KMS-11 (cell line): ENCODE measurements around the gene IRX5.

ENCODE experiments used
- H2AFZ ChIP-seq: fragments of 200-600 bp; sonication (generic); 2 replicates; pipeline ENCODE4 v1.6.1; 2016; ENCODE audit warnings: antibody characterized with exemption, mixed run types, low read depth
- H3K27ac ChIP-seq: fragments of 200-600 bp; sonication (generic); 2 replicates; pipeline ENCODE4 v1.6.1; 2016; ENCODE audit warnings: mild to moderate bottlenecking, mixed run types
- H3K27me3 ChIP-seq: fragments of 200-600 bp; sonication (generic); 2 replicates; pipeline ENCODE4 v1.6.1; 2017; ENCODE audit warnings: mild to moderate bottlenecking, low read depth, mixed run types, moderate library complexity; ENCODE audit not compliant: insufficient read depth
- H3K36me3 ChIP-seq: fragments of 200-600 bp; sonication (generic); 2 replicates; pipeline ENCODE4 v1.6.1; 2017; ENCODE audit warnings: mild to moderate bottlenecking, mixed run types; ENCODE audit not compliant: insufficient read depth
- H3K4me1 ChIP-seq: fragments of 200-600 bp; sonication (generic); 2 replicates; pipeline ENCODE4 v1.6.1; 2016; ENCODE audit warnings: mild to moderate bottlenecking, low read depth, mixed run types; ENCODE audit not compliant: poor library complexity, severe bottlenecking
- H3K4me2 ChIP-seq: fragments of 200-600 bp; sonication (generic); 2 replicates; pipeline ENCODE4 v1.7.0; 2016; ENCODE audit warnings: mild to moderate bottlenecking, mixed run types
- H3K4me3 ChIP-seq: fragments of 200-600 bp; sonication (generic); IDR thresholded peaks from 2 replicates; pipeline ENCODE4 v1.6.1; 2017; ENCODE audit warnings: low read depth, low read length, mixed read lengths; ENCODE audit not compliant: insufficient read depth
- H3K79me2 ChIP-seq: fragments of 200-600 bp; sonication (generic); 2 replicates; pipeline ENCODE4 v1.6.1; 2016; ENCODE audit warnings: low read depth, mixed run types; ENCODE audit not compliant: insufficient read depth
- H3K9ac ChIP-seq: fragments of 200-600 bp; sonication (generic); 2 replicates; pipeline ENCODE4 v1.6.1; 2016; ENCODE audit warnings: mild to moderate bottlenecking, mixed run types
- H4K20me1 ChIP-seq: fragments of 200-600 bp; sonication (generic); 2 replicates; pipeline ENCODE4 v1.6.1; 2016; ENCODE audit warnings: mild to moderate bottlenecking, mixed run types; ENCODE audit not compliant: insufficient read depth
- CTCF ChIP-seq: fragments of 200-600 bp; sonication (generic); conservative IDR thresholded peaks from 2 replicates; pipeline ENCODE4 v1.6.1; 2017; ENCODE audit warnings: low read depth, mild to moderate bottlenecking, antibody characterized with exemption, low read length, moderate library complexity, mixed read lengths

Gene IRX5

GRCh38 chr16:54930005-54930868, at the start of gene IRX5:
TSS of gene IRX5 (plus strand) at chr16:54930865. CDS start at chr16:54931199, 334 bp downstream.
- Histone ChIP-seq H3K27ac (peak within 1 kb of the TSS; percentile 82), H3K4me3 (no peak within 1 kb of the TSS), H3K36me3 (no peaks in the 10 kb centered on the region), H3K4me1 (peaks cover 6% of the 10 kb centered on the region), H3K79me2 (peaks cover 31% of the 10 kb centered on the region), H2AFZ (peak within 1 kb of the TSS; percentile 81), H3K4me2 (peak within 1 kb of the TSS; percentile 73), H4K20me1 (no peaks in the 10 kb centered on the region), H3K9ac (peak within 1 kb of the TSS; percentile 73), H3K27me3 (no peaks in the 10 kb centered on the region)
- TF ChIP-seq CTCF: no peak

- H3K27ac ChIP-seq: no peak overlapping the region
- H3K4me2 ChIP-seq: no peak overlapping the region
- H2AFZ ChIP-seq: no peak overlapping the region
- H3K27me3 ChIP-seq: no peaks in the 10 kb centered on the region
- no peak for TF ChIP-seq CTCF
- no peak overlapping the region for H3K4me3 ChIP-seq
- H3K9ac ChIP-seq: no peak overlapping the region
- H3K79me2 ChIP-seq: no peaks in the 10 kb centered on the region
- no peaks in the 10 kb centered on the region for H3K36me3 ChIP-seq
- H4K20me1 ChIP-seq: no peaks in the 10 kb centered on the region
- no peaks in the 10 kb centered on the region for H3K4me1 ChIP-seq
Observed at GRCh38 chr16:54882556-54882955, 48.1 kb upstream of the IRX5 start.

DNA sequence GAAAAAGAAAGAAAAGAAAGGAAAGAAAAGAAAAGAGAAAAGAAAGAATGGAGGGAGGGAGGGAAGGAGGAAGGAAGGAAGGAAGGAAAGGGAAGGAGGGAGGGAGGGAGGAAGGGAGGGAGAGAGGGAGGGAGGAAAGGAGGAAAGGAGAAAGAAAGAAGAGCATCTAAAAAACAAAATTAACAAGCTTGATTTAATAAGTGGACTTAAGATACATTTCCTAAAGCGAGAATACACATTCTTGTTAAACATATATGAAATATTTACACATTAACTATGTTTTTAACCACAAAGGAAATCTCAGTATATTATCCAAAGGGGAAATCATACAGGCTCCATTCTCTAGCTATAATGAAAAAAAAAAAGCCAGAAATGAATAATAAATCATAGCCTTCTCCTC, 47.3 kb upstream of the IRX5 start:
- Histone ChIP-seq H4K20me1 (no peaks in the 10 kb centered on the region), H3K79me2 (no peaks in the 10 kb centered on the region), H3K4me3 (no peak overlapping the region), H3K27ac (no peak overlapping the region), H3K9ac (no peak overlapping the region), H3K4me1 (no peaks in the 10 kb centered on the region), H2AFZ (no peak overlapping the region), H3K27me3 (no peaks in the 10 kb centered on the region), H3K4me2 (no peak overlapping the region), H3K36me3 (no peaks in the 10 kb centered on the region)
- no peak for TF ChIP-seq CTCF

GRCh38 chr16:54886078-54886477, 44.6 kb upstream of the IRX5 start:
- no peaks in the 10 kb centered on the region for H4K20me1 ChIP-seq
- no peak for TF ChIP-seq CTCF
- no peak overlapping the region for H3K27ac ChIP-seq
- no peak overlapping the region for H2AFZ ChIP-seq
- no peak overlapping the region for H3K4me2 ChIP-seq
- no peaks in the 10 kb centered on the region for H3K4me1 ChIP-seq
- no peaks in the 10 kb centered on the region for H3K27me3 ChIP-seq
- no peak overlapping the region for H3K4me3 ChIP-seq
- no peaks in the 10 kb centered on the region for H3K36me3 ChIP-seq
- no peaks in the 10 kb centered on the region for H3K79me2 ChIP-seq
- H3K9ac ChIP-seq: no peak overlapping the region
